ENCODE data around the gene CDKN1A. TPM values are rescaled to one million over a fixed set of nuclear protein-coding genes. Genes with fewer than 3 reads are reported as not detected.
"Not testable (repeated sequence)": the region's sequence is repeated elsewhere in the genome, so short reads cannot be mapped to it uniquely, and the experiment has no call there.

Gene CDKN1A
- total RNA-seq, 1 donor from 2014 or later, result 624 TPM

- no peak for DNase-seq (ENCODE audit: extremely low read depth, low read depth, low spot score)
Observed at GRCh38 chr6:36694616-36695015, 16.1 kb downstream of the CDKN1A start.

- no peak for DNase-seq (ENCODE audit: extremely low read depth, low read depth, low spot score)
Observed at GRCh38 chr6:36695414-36695813, 16.9 kb downstream of the CDKN1A start.

GRCh38 chr6:36697481-36697903 lies 19.0 kb downstream of the CDKN1A start, which contains the start of gene RAB44:
RAB44 (plus strand) TSS chr6:36697826; CDS start chr6:36704236, 6,410 bp downstream.
- DNase-seq (ENCODE audit: extremely low read depth, low read depth, low spot score), result no peak

GRCh38 chr6:36698196-36698595 lies 19.7 kb downstream of the CDKN1A start:
- no peak for DNase-seq (ENCODE audit: extremely low read depth, low read depth, low spot score)

GRCh38 chr6:36698871-36699271 lies 20.4 kb downstream of the CDKN1A start:
- DNase-seq (ENCODE audit: extremely low read depth, low read depth, low spot score), result no peak

GRCh38 chr6:36699348-36699747 lies 20.8 kb downstream of the CDKN1A start:
- no peak for DNase-seq (ENCODE audit: extremely low read depth, low read depth, low spot score)

GRCh38 chr6:36700071-36700812 lies 21.7 kb downstream of the CDKN1A start:
- DNase-seq (ENCODE audit: extremely low read depth, low read depth, low spot score), result no peak

GRCh38 chr6:36700831-36701230 lies 22.3 kb downstream of the CDKN1A start:
- no peak for DNase-seq (ENCODE audit: extremely low read depth, low read depth, low spot score)

- DNase-seq (ENCODE audit: extremely low read depth, low read depth, low spot score), result no peak
Observed at GRCh38 chr6:36701401-36701991, 23.0 kb downstream of the CDKN1A start.

GRCh38 chr6:36702656-36703055 lies 24.1 kb downstream of the CDKN1A start:
- no peak for DNase-seq (ENCODE audit: extremely low read depth, low read depth, low spot score)

- no peak for DNase-seq (ENCODE audit: extremely low read depth, low read depth, low spot score)
Observed at GRCh38 chr6:36703081-36703606, 24.6 kb downstream of the CDKN1A start.

- no peak for DNase-seq (ENCODE audit: extremely low read depth, low read depth, low spot score)
Observed at GRCh38 chr6:36703982-36704381, 25.5 kb downstream of the CDKN1A start.

- DNase-seq (ENCODE audit: extremely low read depth, low read depth, low spot score), result not testable (repeated sequence)
Observed at GRCh38 chr6:36704961-36705577, 26.6 kb downstream of the CDKN1A start.

GRCh38 chr6:36706339-36706738 lies 27.8 kb downstream of the CDKN1A start:
- no peak for DNase-seq (ENCODE audit: extremely low read depth, low read depth, low spot score)

GRCh38 chr6:36712816-36713215 lies 34.3 kb downstream of the CDKN1A start:
- DNase-seq (ENCODE audit: extremely low read depth, low read depth, low spot score), result no peak

GRCh38 chr6:36713846-36714245 lies 35.3 kb downstream of the CDKN1A start:
- DNase-seq (ENCODE audit: extremely low read depth, low read depth, low spot score), result no peak

- no peak for DNase-seq (ENCODE audit: extremely low read depth, low read depth, low spot score)
Observed at GRCh38 chr6:36714511-36714910, 36.0 kb downstream of the CDKN1A start.

- no peak for DNase-seq (ENCODE audit: extremely low read depth, low read depth, low spot score)
Observed at GRCh38 chr6:36715469-36715868, 37.0 kb downstream of the CDKN1A start.

GRCh38 chr6:36716476-36717093 lies 38.1 kb downstream of the CDKN1A start:
- no peak for DNase-seq (ENCODE audit: extremely low read depth, low read depth, low spot score)

- no peak for DNase-seq (ENCODE audit: extremely low read depth, low read depth, low spot score)
Observed at GRCh38 chr6:36717231-36717825, 38.8 kb downstream of the CDKN1A start.
